Measurements from ENCODE around the gene SLC26A9.
"Not testable (repeated sequence)": the region's sequence is repeated elsewhere in the genome, so short reads cannot be mapped to it uniquely, and the experiment has no call there.

Gene SLC26A9

GRCh38 chr1:205891481-205891880, 51.8 kb downstream of the SLC26A9 start:
- DNase-seq (ENCODE audit: low read depth in 2 of 2) = not testable (repeated sequence)

GRCh38 chr1:205890631-205891030, 52.6 kb downstream of the SLC26A9 start:
- not testable (repeated sequence) for DNase-seq (ENCODE audit: low read depth in 2 of 2)

- not testable (repeated sequence) for DNase-seq (ENCODE audit: low read depth in 2 of 2)
These were observed 53.5 kb downstream of the SLC26A9 start for GRCh38 chr1:205889706-205890105.

- not testable (repeated sequence) for DNase-seq (ENCODE audit: low read depth in 2 of 2)
These were observed 54.2 kb downstream of the SLC26A9 start for GRCh38 chr1:205889006-205889405.

- DNase-seq (ENCODE audit: low read depth in 2 of 2) = no peak
These were observed 59.5 kb downstream of the SLC26A9 start for GRCh38 chr1:205883792-205884191.

GRCh38 chr1:205880923-205881322, 62.3 kb downstream of the SLC26A9 start:
- DNase-seq (ENCODE audit: low read depth in 2 of 2) = no peak

GRCh38 chr1:205879974-205880373, 63.3 kb downstream of the SLC26A9 start:
- DNase-seq (ENCODE audit: low read depth in 2 of 2) = no peak

- no peak for DNase-seq (ENCODE audit: low read depth in 2 of 2)
These were observed 65.2 kb downstream of the SLC26A9 start for GRCh38 chr1:205878026-205878425.

- not testable (repeated sequence) for DNase-seq (ENCODE audit: low read depth in 2 of 2)
These were observed 70.1 kb downstream of the SLC26A9 start for GRCh38 chr1:205873148-205873547.

- no peak for DNase-seq (ENCODE audit: low read depth in 2 of 2)
These were observed 73.0 kb downstream of the SLC26A9 start for GRCh38 chr1:205870236-205870635.

Data from stimulated activated CD8-positive, alpha-beta memory T cell treated with anti-CD3 and anti-CD28 coated beads, Interleukin-7, amount 100 ng/mL, for 1 hour (primary cell).